ENCODE measurements around the gene GFRA1. TPM values are rescaled to one million over a fixed set of nuclear protein-coding genes. Genes with fewer than 3 reads are reported as not detected.

GFRA1 gene
- total RNA-seq, 1 experiment from 2014 or later = not detected

DNA sequence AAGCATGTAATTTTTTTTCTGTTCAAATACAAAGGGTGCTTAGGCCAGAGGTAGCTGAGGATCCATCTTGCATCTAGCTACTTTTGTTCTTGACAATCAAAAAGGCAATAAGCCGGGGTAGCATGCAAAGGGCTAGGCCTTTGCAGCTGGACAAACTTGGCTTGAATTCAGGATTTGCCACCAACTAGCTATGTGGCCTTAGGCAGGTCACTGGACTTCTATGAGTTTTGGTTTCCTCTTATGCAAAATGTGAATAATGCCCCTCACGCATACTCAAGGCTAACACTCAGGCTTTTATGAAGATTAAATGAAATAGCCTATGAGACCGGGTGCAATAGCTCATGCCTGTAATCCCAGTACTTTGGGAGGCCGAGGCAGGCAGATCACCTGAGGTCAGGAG lies 19.3 kb downstream of the GFRA1 start:
- Histone ChIP-seq H3K4me3 (ENCODE audit: low read depth, low read length, poor library complexity, severe bottlenecking) (no peak overlapping the region), H3K27me3 (replicated peaks; ENCODE audit: insufficient read depth, low read depth, low read length, poor library complexity) (peaks cover 57% of the 10 kb centered on the region), H3K9me3 (ENCODE audit: low read depth, low read length, poor library complexity, severe bottlenecking) (no peaks in the 10 kb centered on the region), H3K4me1 (ENCODE audit: insufficient read depth, low read length, poor library complexity, severe bottlenecking) (no peaks in the 10 kb centered on the region), H3K27ac (ENCODE audit: low read depth, low read length, poor library complexity, severe bottlenecking) (no peak overlapping the region), H3K36me3 (ENCODE audit: insufficient read depth, low read length, poor library complexity, severe bottlenecking) (no peaks in the 10 kb centered on the region)
- ChIA-PET CTCF (no interaction called here), POLR2A (ENCODE audit: low non-redundant PET) (no interaction called here)
- intact Hi-C loops (cut with micrococcal nuclease; ENCODE audit: unreplicated experiment) = no loop called here
- no peak for DNase-seq (ENCODE audit: low spot score)
- no peak for TF ChIP-seq EZH2 (IDR thresholded peaks at IDR 0.05; ENCODE audit: borderline replicate concordance, low read depth, low read length, poor library complexity, severe bottlenecking)
- TF ChIP-seq, protein P1, sequence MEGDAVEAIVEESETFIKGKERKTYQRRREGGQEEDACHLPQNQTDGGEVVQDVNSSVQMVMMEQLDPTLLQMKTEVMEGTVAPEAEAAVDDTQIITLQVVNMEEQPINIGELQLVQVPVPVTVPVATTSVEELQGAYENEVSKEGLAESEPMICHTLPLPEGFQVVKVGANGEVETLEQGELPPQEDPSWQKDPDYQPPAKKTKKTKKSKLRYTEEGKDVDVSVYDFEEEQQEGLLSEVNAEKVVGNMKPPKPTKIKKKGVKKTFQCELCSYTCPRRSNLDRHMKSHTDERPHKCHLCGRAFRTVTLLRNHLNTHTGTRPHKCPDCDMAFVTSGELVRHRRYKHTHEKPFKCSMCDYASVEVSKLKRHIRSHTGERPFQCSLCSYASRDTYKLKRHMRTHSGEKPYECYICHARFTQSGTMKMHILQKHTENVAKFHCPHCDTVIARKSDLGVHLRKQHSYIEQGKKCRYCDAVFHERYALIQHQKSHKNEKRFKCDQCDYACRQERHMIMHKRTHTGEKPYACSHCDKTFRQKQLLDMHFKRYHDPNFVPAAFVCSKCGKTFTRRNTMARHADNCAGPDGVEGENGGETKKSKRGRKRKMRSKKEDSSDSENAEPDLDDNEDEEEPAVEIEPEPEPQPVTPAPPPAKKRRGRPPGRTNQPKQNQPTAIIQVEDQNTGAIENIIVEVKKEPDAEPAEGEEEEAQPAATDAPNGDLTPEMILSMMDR (conservative IDR thresholded peaks at IDR 0.05; ENCODE audit: low read depth, low read length) = no peak
- BruUV-seq (replicated peaks) = no TSS peak

- H3K4me3 ChIP-seq (ENCODE audit: low read depth, low read length, poor library complexity, severe bottlenecking) = no peak overlapping the region
- no peak overlapping the region for H3K27ac ChIP-seq (ENCODE audit: low read depth, low read length, poor library complexity, severe bottlenecking)
- H3K36me3 ChIP-seq (ENCODE audit: insufficient read depth, low read length, poor library complexity, severe bottlenecking) = no peaks in the 10 kb centered on the region
- POLR2A ChIA-PET (ENCODE audit: low non-redundant PET) = no interaction called here
- BruUV-seq (replicated peaks) = no TSS peak
- no peak for DNase-seq (ENCODE audit: low spot score)
- TF ChIP-seq EZH2 (IDR thresholded peaks at IDR 0.05; ENCODE audit: borderline replicate concordance, low read depth, low read length, poor library complexity, severe bottlenecking) = no peak
- TF ChIP-seq, protein P1 (conservative IDR thresholded peaks at IDR 0.05; ENCODE audit: low read depth, low read length) = no peak
- intact Hi-C loops (cut with micrococcal nuclease; ENCODE audit: unreplicated experiment) = no loop called here
- peaks cover 54% of the 10 kb centered on the region for H3K27me3 ChIP-seq (replicated peaks; ENCODE audit: insufficient read depth, low read depth, low read length, poor library complexity)
- no peaks in the 10 kb centered on the region for H3K4me1 ChIP-seq (ENCODE audit: insufficient read depth, low read length, poor library complexity, severe bottlenecking)
- CTCF ChIA-PET = no interaction called here
- H3K9me3 ChIP-seq (ENCODE audit: low read depth, low read length, poor library complexity, severe bottlenecking) = no peaks in the 10 kb centered on the region
Measured at GRCh38 chr10:116251602-116252395, 21.2 kb downstream of the GFRA1 start.

DNA sequence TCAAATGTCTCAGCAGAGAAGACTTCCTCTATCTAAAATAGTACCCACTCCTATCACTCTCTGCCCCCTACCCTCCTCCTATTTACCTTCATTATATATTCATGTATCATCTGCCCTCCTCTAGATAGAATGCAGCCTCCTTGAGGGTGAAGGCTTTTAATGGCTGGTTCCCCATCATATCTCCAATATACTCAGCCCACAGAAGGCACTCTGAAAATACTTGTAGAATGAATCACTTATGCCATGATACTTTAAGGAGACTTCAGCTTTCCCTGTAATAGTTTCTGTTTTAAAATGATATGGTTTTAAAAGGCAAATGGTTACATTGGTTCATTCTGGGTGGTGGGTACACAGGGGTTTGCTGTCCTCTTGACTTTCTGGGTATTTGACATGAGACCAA lies 25.3 kb downstream of the GFRA1 start:
- CTCF ChIA-PET = no interaction called here
- POLR2A ChIA-PET (ENCODE audit: low non-redundant PET) = interaction anchor here (0.5 kb wide), 1 partner anchor 34 kb away, joined by 3 read pairs; no protein-coding TSS in a partner anchor
- TF ChIP-seq, protein P1 (conservative IDR thresholded peaks at IDR 0.05; ENCODE audit: low read depth, low read length) = no peak
- TF ChIP-seq EZH2 (IDR thresholded peaks at IDR 0.05; ENCODE audit: borderline replicate concordance, low read depth, low read length, poor library complexity, severe bottlenecking) = no peak
- Histone ChIP-seq H3K4me3 (ENCODE audit: low read depth, low read length, poor library complexity, severe bottlenecking) (no peak overlapping the region), H3K36me3 (ENCODE audit: insufficient read depth, low read length, poor library complexity, severe bottlenecking) (no peaks in the 10 kb centered on the region), H3K27me3 (replicated peaks; ENCODE audit: insufficient read depth, low read depth, low read length, poor library complexity) (peaks cover 51% of the 10 kb centered on the region), H3K4me1 (ENCODE audit: insufficient read depth, low read length, poor library complexity, severe bottlenecking) (no peaks in the 10 kb centered on the region), H3K9me3 (ENCODE audit: low read depth, low read length, poor library complexity, severe bottlenecking) (no peaks in the 10 kb centered on the region), H3K27ac (ENCODE audit: low read depth, low read length, poor library complexity, severe bottlenecking) (no peak overlapping the region)
- intact Hi-C loops (cut with micrococcal nuclease; ENCODE audit: unreplicated experiment) = no loop called here
- no peak for DNase-seq (ENCODE audit: low spot score)
- BruUV-seq (replicated peaks) = no TSS peak

All from A673 (cell line).